Smooth muscle cell (in vitro differentiated cells): ENCODE data around the gene KLF1. TPM values are rescaled to one million over a fixed set of nuclear protein-coding genes. Genes with fewer than 3 reads are reported as not detected.

ENCODE experiments used
- DNase-seq: peaks from one replicate; lab custom pipeline; 2025; ENCODE audit not compliant: unreplicated experiment; lab: John Stamatoyannopoulos, UW
- H2AFZ ChIP-seq: fragments of 200-600 bp; sonication (generic); 2 replicates; pipeline ENCODE4 v1.6.0; 2016; ENCODE audit warnings: antibody characterized with exemption, low read depth, mild to moderate bottlenecking
- H3F3A ChIP-seq: fragments of 200-600 bp; sonication (generic); 2 replicates; pipeline ENCODE4 v1.6.0; 2017; ENCODE audit warnings: antibody characterized with exemption, low read depth
- H3K27ac ChIP-seq: fragments of 200-600 bp; sonication (generic); 2 replicates; pipeline ENCODE4 v1.5.1; 2016; ENCODE audit warnings: low read depth, mild to moderate bottlenecking
- H3K27me3 ChIP-seq: fragments of 200-600 bp; sonication (generic); 2 replicates; pipeline ENCODE4 v1.6.1; 2016; ENCODE audit warnings: low read depth, mild to moderate bottlenecking
- H3K36me3 ChIP-seq: fragments of 200-600 bp; sonication (generic); 2 replicates; pipeline ENCODE4 v1.5.1; 2016; ENCODE audit warnings: low read depth
- H3K4me1 ChIP-seq: fragments of 200-600 bp; sonication (generic); 2 replicates; pipeline ENCODE4 v1.5.1; 2016; ENCODE audit warnings: low read depth
- H3K4me2 ChIP-seq: fragments of 200-600 bp; sonication (generic); 2 replicates; pipeline ENCODE4 v1.6.0; 2016; ENCODE audit warnings: mild to moderate bottlenecking
- H3K4me3 ChIP-seq: fragments of 200-600 bp; sonication (generic); 2 replicates; pipeline ENCODE4 v1.5.1; 2016; ENCODE audit warnings: mild to moderate bottlenecking
- H3K79me2 ChIP-seq: fragments of 200-600 bp; sonication (generic); 2 replicates; pipeline ENCODE4 v1.6.0; 2016; ENCODE audit warnings: low read depth, mild to moderate bottlenecking
- H3K9ac ChIP-seq: fragments of 200-600 bp; sonication (generic); 2 replicates; pipeline ENCODE4 v1.6.0; 2016; ENCODE audit warnings: low read depth
- H3K9me3 ChIP-seq: fragments of 200-600 bp; sonication (generic); replicated peaks from 2 replicates; pipeline ENCODE4 v1.5.1; 2016; ENCODE audit warnings: low read depth
- H4K20me1 ChIP-seq: fragments of 200-600 bp; sonication (generic); 2 replicates; pipeline ENCODE4 v1.6.0; 2016; ENCODE audit warnings: low read depth
- CTCF ChIP-seq: fragments of 200-600 bp; sonication (generic); IDR thresholded peaks from 2 replicates; pipeline ENCODE4 v1.5.1; 2017; ENCODE audit warnings: borderline replicate concordance, mild to moderate bottlenecking, antibody characterized with exemption; ENCODE audit not compliant: insufficient read depth, poor library complexity, severe bottlenecking
- WGBS: methylation state at CpG from one replicate; pipeline ENCODE4 v1.1.7; 2016; ENCODE audit warnings: low lambda C conversion rate; 5-methylcytosine and 5-hydroxymethylcytosine counted together
- polyA plus RNA-seq: library from polyadenylated mRNA; unstranded; fragments of >200 nt; fragmentation: Nextera tagmentation; extraction: Ambion mirVana; gene quantifications from 2 replicates; pipeline ENCODE4 v1.2.1, GENCODE V29; 2016
- total RNA-seq: library from RNA; depleted of rRNA; stranded (reverse); fragments of >200 nt; gene quantifications from 2 replicates; pipeline ENCODE4 v1.2.3, GENCODE V29; 2014

Gene KLF1
- total and polyA plus RNA-seq, 2 experiments from 2014 or later, result 0.09 TPM; not detected in 1

GRCh38 chr19:12838886-12839756 lies 47.9 kb downstream of the KLF1 start:
- no peaks in the 10 kb centered on the region for H3K79me2 ChIP-seq
- peak overlapping the region; percentile 47 for H3K4me3 ChIP-seq
- WGBS, result 41% methylated on average over 20 of the region's 21 CpGs

GRCh38 chr19:12838182-12838885 lies 48.7 kb downstream of the KLF1 start, which contains the start of gene MAST1:
MAST1 (plus strand) TSS chr19:12838515; CDS start chr19:12838573, 58 bp downstream.
- H3K79me2 ChIP-seq, result no peaks in the 10 kb centered on the region
- H3K36me3 ChIP-seq, result no peaks in the 10 kb centered on the region
- H3K27ac ChIP-seq, result no peak within 1 kb of the TSS
- 1% methylated on average over 20 of the region's 69 CpGs for WGBS
- no peak for DNase-seq
- no peaks in the 10 kb centered on the region for H3K9me3 ChIP-seq
- H3F3A ChIP-seq, result peaks cover 13% of the 10 kb centered on the region
- H3K4me1 ChIP-seq, result peaks cover 8% of the 10 kb centered on the region
- H2AFZ ChIP-seq, result no peak within 1 kb of the TSS
- H4K20me1 ChIP-seq, result no peaks in the 10 kb centered on the region
- H3K4me3 ChIP-seq, result peak within 1 kb of the TSS; percentile 47
- peak; percentile 49 for TF ChIP-seq CTCF
- no peak within 1 kb of the TSS for H3K9ac ChIP-seq
- H3K4me2 ChIP-seq, result peak within 1 kb of the TSS; percentile 87
- H3K27me3 ChIP-seq, result peaks cover 65% of the 10 kb centered on the region

More at GRCh38 chr19:12838886-12839756, 47.9 kb downstream of the KLF1 start:
- Histone ChIP-seq H3K36me3 (no peaks in the 10 kb centered on the region), H4K20me1 (no peaks in the 10 kb centered on the region), H3K27me3 (peaks cover 60% of the 10 kb centered on the region), H3F3A (peaks cover 13% of the 10 kb centered on the region), H3K4me1 (peaks cover 8% of the 10 kb centered on the region), H3K4me2 (peak overlapping the region; percentile 87), H3K27ac (no peak overlapping the region), H3K9me3 (no peaks in the 10 kb centered on the region), H2AFZ (no peak overlapping the region), H3K9ac (no peak overlapping the region)
- TF ChIP-seq CTCF, result no peak
- no peak for DNase-seq

GRCh38 chr19:12837225-12837624 lies 49.8 kb downstream of the KLF1 start:
- H3K4me2 ChIP-seq, result no peak overlapping the region
- H2AFZ ChIP-seq, result no peak overlapping the region
- 72% methylated on average over 4 of the region's 4 CpGs for WGBS
- H4K20me1 ChIP-seq, result peaks cover 3% of the 10 kb centered on the region
- H3K9ac ChIP-seq, result no peak overlapping the region
- peaks cover 8% of the 10 kb centered on the region for H3K4me1 ChIP-seq
- H3K27me3 ChIP-seq, result peaks cover 69% of the 10 kb centered on the region
- H3K4me3 ChIP-seq, result no peak overlapping the region
- no peaks in the 10 kb centered on the region for H3K79me2 ChIP-seq
- no peak overlapping the region for H3K27ac ChIP-seq
- H3K36me3 ChIP-seq, result no peaks in the 10 kb centered on the region
- DNase-seq, result no peak
- no peaks in the 10 kb centered on the region for H3K9me3 ChIP-seq
- TF ChIP-seq CTCF, result no peak
- peaks cover 13% of the 10 kb centered on the region for H3F3A ChIP-seq
